CD1c-positive myeloid dendritic cell (primary cell): ENCODE results near the gene TUBB1.
"Not testable (repeated sequence)": the region's sequence is repeated elsewhere in the genome, so short reads cannot be mapped to it uniquely, and the experiment has no call there.

Experiments
- DNase-seq: peaks from one replicate; pipeline ENCODE4 v3.0.0-alpha.2; 2016; ENCODE audit errors: extremely low spot score

The TUBB1 gene

DNA sequence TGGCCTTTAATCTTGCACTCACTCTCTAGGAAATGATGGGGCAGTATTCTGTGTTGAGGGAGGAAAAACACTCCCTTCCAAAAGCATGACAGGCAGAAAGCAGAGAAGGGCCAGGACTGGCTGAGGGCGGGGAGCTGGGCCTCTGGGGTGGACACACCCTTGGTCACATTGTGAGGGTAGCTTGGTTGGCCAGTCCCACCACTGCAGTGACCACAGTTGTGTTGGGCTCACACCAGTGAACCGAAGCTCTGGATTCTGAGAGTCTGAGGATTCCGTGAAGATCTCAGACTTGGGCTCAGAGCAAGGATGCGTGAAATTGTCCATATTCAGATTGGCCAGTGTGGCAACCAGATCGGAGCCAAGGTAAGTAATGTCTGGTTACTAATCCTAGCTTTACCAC, at the start of gene TUBB1:
TUBB1 (plus strand) TSS at position 213 of the 400 bp plus-strand sequence; CDS start at position 307, 94 bp downstream.
- DNase-seq: no peak

DNA sequence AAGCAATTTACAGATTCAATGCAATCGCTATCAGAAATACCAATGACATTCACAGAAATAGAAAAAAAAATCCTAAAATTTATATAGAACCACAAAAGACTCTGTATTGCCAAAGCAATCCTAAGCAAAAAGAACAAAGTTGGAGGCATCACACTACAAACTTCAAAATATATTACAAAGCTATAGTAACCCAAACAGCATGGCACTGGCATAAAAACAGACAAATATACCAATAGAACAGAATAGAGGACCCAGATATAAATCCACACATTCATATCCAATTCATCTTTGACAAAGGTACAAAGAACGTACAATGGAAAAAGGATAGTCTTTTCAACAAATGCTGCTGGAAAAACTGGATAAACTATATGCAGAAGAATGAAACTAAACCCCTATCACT, 49.8 kb upstream of the TUBB1 start:
- no peak for DNase-seq

DNA sequence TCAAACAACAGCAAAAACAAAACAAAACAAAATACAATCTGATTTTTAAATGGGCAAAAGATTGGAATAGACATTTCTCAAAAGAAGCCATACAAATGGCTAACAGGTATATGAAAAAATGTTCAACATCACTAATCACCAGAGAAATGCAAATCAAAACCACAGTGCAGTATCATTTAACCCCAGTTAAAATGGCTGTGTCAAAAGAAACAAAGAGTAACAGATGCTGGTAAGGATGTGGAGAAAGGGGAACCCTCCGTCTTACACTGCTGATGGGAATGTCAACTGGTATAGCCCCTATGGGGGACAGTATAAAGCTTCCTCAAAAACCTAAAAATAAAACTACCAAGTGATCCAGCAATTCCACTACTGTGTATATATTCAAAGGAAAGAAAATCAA, 49.1 kb upstream of the TUBB1 start:
- no peak for DNase-seq

DNA sequence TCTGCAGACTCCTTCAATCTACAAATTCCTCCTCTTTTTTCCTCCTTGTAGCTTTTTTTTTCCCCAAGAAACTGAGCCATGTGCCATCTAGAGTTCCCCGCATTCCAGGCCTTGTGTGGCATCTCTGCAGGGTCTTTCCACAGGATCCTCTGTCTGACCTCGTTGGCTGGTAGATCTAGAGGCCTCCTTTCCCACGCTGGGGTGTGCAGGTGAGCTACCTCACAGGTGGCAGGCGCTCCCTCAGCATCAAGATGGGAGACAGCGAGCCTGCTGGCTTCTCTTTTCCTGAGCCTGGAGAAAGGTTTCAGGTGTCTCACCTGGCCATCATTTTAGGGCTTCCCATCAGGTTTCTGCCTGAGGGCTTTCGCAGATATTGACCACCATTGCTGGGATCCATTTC, 47.8 kb upstream of the TUBB1 start:
- no peak for DNase-seq

DNA sequence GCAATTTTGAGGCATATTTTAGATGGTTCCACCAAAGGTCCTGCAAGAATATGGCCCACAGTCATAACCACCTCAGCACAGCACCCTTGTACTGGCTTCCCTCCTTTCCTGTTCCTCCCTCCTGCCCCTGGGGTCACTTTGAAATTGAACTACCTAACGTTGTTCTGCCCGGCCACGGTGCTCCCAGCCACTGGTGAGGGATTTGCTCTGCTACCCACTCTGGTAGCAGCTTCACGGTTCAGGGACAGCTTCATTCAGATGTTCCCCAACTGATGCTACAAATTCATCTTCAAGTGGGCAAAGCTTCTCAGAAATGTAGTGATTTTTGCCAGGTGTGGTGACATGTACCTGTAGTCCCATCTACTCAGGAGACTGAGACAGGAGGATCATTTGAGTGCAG, 46.0 kb upstream of the TUBB1 start:
- no peak for DNase-seq

DNA sequence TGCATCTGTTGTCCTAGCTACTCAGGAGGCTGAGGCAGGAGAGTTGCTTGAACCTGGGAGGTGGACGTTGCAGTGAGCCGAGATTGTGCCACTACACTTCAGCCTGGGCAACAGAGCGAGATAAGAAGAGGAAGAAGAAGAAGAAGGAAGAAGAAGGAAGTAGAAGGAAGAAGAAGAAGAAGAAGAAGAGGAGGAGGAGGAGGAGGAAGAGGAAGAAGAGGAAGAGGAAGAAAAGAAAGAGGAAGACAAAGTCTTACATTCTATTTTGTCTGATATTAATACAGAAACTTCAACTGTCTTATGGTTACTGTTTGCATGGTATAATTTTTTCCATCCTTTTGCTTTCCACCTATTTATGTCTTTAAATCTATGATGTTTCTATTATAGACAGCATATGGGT, 45.4 kb upstream of the TUBB1 start:
- DNase-seq: peak; percentile 9

DNA sequence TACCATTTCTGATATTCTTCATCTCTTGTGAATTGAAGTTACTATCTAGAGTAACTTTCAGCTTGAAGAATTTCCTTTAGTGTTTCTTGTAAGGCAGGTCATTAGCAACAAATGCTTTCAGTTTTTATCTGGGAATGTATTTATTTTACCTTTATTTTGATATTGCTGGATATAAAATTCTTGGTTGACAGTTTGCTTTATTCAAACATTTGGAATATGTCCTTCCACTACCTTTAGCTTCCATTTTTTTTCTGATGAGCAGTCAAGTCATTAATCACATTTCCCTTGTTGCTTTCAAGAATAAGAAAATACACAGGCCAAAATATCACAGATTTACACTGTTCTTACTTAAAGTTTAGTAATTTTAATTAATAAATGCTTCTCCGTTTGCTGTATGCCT, 43.9 kb upstream of the TUBB1 start:
- DNase-seq: no peak

DNA sequence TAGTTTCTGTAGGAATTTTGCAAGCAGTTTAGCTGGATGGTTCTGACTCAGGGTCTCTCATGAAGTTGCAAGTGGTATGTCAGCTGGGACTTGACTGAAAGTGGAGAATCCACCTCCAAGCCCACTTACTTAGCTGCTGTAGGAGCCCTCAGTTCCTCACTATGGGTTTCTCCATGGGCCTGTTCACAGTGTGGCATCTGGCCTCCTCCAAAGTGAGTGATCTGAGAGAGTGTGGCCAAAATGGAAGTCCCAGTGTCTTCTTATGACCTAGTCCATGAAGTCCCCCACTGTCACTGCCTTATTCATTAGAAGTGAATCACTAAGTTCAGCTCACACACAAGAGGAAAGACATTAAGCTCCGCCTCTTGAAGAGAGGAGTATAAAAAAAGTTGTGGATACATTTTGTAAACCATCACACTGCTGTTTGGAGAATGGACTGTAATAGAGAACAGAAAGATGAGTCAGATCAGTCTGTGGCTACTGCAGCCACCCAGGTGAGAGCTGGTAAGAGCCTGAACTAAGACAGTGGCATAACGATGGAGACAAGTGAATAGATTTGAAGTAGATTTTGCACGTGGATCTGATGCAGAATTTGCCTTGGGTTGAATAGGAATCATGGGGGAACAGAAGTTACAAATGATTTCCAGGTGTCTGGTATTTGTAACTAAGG, 43.0 kb upstream of the TUBB1 start:
- no peak for DNase-seq

DNA sequence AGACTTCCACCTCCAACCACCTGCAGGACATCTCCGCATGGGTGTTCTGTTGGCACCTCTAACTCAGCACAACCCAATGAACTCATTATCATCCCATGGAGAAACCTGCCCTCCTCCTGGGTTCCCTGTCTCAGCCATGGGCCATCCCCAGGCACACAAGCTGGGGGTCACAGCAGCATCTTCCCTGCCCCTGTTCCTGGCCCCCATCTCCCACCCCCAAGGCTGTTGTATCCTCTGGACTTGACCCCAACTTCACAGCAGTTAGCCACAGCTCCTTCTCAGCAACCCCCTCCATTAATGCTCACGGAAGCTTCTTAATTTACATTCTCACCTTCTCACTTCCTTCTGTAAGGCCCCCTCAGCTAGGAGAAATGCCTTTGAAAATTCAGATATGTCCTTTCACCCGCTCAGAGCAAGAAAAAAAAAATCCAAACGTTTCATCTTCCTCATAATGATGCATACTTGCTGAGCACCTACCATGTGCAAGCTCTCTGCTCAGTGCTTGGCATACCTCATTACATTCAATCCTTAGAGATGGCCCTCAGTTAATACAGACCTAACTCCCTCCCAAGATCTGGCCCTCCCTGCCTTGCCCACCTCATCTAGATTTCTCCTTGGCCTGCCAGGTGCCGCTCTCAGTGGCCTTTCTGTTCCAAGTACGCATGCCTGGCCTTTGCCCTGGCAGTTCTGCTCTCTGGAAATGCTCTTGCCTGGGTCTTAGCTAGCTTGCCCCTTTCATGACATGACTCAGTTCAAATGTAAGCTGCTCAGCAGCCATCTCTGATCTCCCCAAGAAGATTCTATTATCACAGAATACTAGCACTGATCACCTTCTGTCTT, 40.7 kb upstream of the TUBB1 start:
- DNase-seq: no peak

DNA sequence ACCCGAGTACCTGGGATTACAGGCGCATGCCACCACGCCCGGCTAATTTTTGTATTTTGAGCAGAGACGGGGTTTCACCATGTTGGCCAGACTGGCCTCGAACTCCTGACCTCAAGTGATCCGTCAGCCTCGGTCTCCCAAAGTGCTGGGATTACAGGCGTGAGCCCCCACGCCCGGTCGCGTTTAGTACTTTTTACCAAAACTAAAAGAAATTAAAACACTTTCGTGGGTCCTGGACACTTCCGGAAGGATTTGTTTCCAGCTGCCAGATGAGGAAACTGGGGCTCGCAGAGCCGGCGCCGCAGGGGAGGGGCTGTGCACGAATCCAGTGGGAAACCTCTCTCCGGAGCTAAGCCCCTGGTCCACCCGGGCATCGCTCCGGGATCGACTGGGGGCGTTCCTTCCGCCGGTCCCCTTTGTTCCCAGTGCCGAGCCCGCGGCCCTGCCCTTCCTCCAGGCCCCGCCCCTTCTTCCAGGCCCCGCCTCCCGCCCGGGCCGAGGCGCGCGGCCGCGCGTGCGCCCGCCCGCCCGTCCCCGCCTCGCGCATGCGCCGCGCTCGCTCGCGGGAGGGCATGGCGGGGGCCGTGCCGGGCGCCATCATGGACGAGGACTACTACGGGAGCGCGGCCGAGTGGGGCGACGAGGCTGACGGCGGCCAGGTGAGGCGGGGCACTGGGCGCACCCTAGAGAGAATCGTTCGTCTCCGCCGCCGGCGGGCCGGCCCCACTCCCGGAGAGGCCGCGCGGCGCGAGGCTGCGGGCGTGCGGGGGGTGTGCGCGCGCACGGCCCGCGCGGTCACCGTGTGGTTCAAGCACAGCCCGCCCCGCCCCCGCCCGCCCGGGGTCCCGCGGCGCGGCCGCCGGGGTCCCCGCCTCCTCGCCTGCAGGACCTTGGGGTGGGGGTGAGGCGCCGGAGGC, 38.3 kb upstream of the TUBB1 start, which contains the start of gene NELFCD:
NELFCD (plus strand) TSS at position 546 of the 917 bp plus-strand sequence; CDS start at position 600, 54 bp downstream.
- peak; percentile 94 for DNase-seq

DNA sequence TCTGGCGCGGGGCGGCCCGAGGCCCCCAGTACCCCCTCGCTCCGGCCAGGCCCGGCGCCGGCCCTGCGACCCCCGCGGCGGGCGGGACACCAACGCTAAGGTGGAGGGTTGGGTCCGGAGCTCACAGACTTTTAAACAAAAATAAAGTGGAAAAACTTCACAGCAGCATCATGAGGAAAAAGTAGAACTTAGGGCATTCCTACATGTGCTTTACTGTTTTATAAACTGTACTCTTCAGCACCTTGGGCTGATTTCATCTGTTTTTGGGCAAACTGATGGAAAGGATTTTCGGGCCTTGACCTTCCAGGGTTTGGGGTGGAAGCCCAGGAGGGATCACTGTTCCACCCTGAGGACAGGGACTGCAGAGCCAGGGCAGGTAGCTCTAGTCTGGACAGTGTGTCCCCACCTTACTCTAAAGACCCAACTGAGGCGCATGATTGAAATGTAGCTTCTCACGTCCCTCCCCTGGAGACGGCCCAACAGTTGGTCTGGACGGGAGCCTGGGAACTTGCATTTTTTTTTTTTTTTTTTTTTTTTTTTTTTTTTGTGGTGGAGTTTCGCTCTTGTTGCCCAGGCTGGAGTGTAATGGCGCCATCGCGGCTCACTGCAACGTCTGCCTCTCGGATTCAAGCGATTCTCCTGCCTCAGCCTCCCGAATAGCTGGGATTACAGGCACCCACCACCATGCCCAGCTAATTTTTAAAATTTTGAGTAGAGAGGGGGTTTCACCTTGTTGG, 37.4 kb upstream of the TUBB1 start:
- DNase-seq: no peak

DNA sequence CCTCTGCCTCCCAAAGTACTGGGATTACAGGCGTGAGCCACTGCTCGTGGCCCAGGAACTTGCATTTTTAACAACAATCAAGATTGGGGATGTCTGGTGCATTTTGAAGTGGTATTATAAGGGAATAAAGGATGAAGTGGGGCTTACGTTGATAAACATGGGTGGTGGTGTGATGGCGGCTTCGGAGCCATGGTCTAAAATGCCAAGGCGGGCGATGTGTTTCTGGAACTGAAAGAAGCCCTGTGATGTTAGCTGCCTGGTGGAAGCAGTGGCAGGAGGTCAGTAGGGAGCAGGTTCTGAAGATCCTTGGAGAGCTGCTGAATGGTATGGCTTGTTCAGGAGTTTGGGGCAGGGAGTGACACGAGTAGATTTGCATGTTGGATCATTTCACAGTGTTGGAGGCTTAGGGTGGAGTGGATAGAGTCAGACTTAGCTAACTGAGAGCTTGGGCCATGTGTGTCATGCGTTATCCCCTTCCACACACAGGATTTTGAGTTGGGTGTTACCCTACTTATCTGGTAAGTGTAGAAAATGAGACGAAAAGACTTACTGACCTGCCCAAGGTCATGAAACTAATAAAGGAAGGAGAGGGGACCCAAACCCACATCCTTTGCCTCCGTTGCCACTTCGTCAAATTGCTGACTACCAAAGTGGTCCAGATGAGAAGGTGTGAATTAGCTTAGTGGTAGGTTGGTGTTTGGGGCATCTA, 36.7 kb upstream of the TUBB1 start:
- DNase-seq: no peak

DNA sequence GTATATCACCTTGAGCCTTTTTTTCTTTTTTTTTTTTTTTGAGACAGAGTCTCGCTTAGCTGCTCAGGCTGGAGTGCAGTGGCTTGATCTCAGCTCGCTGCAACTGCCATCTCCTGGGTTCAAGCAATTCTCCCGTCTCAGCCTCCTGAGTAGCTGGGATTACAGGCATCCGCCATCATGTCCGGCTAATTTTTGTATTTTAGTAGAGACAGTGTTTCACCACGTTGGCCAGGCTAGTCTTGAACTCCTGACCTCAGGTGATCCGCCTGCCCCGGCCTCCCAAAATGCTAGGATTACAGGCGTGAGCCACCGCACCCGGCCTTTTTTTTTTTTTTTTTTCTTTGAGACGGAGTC, 36.1 kb upstream of the TUBB1 start:
- DNase-seq: not testable (repeated sequence)

DNA sequence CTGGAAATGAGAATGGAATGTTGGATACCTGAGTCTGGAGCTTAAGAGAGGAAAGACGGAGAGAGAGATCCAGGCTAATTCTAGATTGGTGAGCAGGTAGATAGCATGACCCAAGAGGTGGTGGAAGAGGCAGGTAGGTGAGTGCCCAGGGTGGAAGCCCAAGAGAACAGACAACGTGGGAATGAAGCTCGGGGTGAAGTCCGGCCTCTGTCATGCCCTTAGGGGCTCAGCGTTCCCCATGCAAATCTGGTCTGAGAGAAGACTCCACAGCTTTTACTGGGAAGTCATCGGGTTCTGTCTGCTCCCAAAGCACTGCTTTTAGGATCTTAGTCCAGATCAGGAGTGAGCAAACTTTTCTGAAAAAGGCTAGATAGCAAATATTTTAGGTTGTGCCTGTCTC, 34.5 kb upstream of the TUBB1 start:
- DNase-seq: no peak

DNA sequence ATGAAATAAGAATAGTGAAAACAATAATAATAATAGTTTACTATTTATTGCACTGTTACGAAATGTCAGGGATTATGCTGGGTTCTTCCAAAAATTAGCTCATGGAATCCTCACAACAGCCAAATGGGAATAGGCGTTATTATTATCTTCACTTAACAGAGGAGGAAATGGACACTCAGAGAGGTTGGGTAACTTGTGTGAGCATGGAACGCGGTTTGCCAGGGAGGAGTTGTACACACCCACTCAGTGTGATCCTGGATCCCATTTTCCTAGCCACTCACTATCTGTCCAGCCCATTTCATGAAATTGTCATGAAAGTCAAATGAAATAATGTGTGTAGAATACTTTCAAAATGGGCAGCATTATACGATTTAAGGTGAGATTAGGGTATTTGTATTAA, 33.6 kb upstream of the TUBB1 start:
- DNase-seq: peak; percentile 9

DNA sequence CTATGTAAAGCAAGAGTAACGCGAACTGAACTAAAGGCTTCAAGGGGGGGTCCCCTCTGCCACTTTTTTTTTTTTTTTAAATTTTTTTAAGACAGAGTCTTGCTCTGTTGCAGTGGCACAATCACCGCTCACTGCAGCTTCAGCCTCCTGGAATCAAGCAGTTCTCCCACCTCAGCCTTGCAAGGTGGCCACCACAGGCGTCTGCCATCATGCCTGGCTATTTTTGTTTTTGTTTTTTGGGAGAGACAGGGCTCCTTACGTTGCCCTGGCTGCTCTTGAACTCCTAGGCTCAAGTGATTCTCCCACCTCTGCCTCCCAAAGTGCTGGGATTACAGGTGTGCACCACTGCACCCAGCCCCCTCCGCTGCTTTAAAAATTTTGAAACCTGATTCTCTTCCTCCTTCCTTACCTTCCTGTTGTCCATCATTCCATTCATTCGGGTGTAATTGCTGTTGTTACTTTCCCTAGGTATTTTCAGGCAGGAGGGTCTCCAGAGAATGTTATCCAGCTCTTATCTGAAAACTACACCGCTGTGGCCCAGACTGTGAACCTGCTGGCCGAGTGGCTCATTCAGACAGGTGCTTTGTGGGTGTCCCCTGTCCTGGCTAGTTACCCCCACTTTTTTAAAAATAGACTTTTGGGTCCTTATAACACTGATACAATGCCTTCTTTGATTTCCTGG, 32.8 kb upstream of the TUBB1 start:
- no peak for DNase-seq

DNA sequence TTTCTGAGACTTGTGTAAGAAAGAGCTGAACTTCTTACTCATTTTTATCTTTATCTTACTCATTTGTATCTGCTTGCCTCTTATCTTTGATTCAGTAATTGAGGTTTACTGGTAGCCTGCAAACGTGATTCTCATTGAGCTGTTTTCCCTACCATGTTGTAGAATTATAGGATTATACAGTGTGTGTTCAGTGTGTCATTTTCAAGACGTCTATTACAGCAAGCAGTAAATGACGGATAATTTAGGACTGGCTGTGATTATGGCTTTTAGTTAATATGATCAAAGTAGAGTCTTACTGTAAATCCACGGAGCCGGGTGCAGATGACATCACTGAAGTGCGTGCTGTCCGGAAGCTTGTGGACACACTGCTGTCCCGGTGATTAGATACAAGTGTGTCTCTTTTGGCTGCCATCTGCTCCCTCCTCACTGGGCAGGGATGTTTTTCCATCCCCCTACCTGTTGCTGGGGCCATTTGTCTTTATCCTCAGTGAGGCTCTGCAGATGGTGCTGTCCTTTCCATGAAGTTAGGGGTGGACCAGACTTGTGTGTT, 32.2 kb upstream of the TUBB1 start:
- DNase-seq: no peak

DNA sequence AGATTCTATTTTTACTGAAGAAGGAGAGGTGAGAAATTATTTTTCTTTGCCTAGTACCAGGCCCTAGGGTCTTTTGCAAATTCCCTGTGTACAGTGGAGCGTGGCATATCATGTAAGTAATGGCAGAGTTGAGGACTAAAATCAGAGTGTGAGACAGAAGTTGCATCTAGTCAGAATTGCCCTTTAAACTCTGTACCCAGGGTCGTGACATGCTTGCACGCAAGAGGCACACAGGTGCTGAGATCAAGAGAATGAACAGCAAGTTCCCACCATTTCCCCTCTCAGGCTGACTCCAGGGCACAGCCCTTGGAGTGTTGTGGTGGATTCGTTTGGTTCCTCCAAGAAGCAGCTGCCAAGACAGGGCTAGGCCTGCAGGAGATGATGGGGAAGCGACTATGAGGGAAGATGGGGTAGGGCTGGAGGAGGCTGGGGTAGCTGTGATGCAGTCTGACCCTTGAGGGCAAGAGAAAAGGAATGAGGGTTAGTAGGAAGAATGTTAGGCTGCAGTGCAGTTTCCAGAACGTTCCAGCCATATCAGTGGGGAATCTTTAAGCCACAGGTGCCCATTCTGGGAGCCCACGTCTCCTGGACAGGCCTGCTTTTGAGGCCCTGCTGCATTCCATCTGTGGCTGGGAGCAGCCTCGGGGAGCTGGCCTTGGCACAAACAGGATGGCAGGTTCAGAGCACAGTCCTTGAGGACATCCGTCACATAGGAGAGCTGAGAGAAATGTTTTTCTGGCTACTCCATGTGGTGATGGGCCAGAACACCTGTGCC, 31.3 kb upstream of the TUBB1 start:
- DNase-seq: no peak

DNA sequence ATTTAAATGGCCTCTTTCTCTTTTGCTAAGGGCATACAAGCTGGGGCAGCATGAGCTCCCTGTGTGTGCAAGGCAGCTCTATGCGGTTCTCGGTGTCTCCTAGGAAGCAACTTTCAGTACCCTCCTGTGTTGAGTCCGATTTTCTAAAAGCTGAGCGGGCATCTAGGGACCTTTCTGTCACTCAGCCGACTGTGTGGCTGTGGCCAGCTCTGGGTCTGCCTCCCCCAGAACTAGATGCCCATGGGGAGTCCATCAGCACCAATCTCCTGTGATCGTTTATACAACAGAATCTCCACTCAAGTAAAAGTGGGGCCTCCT, 30.7 kb upstream of the TUBB1 start:
- no peak for DNase-seq
